SU-DHL-6 (cell line): ENCODE measurements around the gene KRTAP1-4.

Source experiments
- H2AFZ ChIP-seq: fragments of 200-600 bp; sonication (generic); 2 replicates; pipeline ENCODE4 v1.6.1; 2014; ENCODE audit warnings: low read depth, mild to moderate bottlenecking, moderate library complexity, mixed read lengths, antibody characterized with exemption, low read length; ENCODE audit not compliant: severe bottlenecking
- H3F3A ChIP-seq: fragments of 200-600 bp; shearing (Covaris generic); 2 replicates; pipeline ENCODE4 v1.6.0; 2016; ENCODE audit warnings: antibody characterized with exemption, mild to moderate bottlenecking; ENCODE audit not compliant: insufficient read depth
- H3K27ac ChIP-seq: fragments of 200-600 bp; sonication (generic); 2 replicates; pipeline ENCODE4 v1.5.1; 2016; ENCODE audit warnings: low read depth, mild to moderate bottlenecking, low read length, moderate library complexity, mixed read lengths
- H3K27me3 ChIP-seq: fragments of 200-600 bp; sonication (generic), shearing (Covaris generic); 2 replicates; pipeline ENCODE4 v1.6.0; 2014; ENCODE audit warnings: mild to moderate bottlenecking, low read length
- H3K36me3 ChIP-seq: fragments of 200-600 bp; sonication (generic); 2 replicates; pipeline ENCODE4 v1.6.1; 2014; ENCODE audit warnings: mild to moderate bottlenecking, low read length, mixed read lengths
- H3K4me2 ChIP-seq: fragments of 300-600, 200-600 bp; shearing (Covaris generic), sonication (generic); 2 replicates; pipeline ENCODE4 v1.6.0; 2014; ENCODE audit warnings: low read length, low read depth, mild to moderate bottlenecking; ENCODE audit not compliant: poor library complexity, severe bottlenecking
- H3K4me3 ChIP-seq: fragments of 200-600 bp; sonication (generic); 2 replicates; pipeline ENCODE4 v1.5.1; 2014; ENCODE audit warnings: antibody characterized with exemption, low read length, mild to moderate bottlenecking, mixed read lengths; ENCODE audit not compliant: insufficient read depth, poor library complexity, severe bottlenecking
- H3K79me2 ChIP-seq: fragments of 200-600 bp; sonication (generic); 2 replicates; pipeline ENCODE4 v1.6.1; 2014; ENCODE audit warnings: mild to moderate bottlenecking, low read length, moderate library complexity; ENCODE audit not compliant: insufficient read depth
- H3K9ac ChIP-seq: fragments of 200-600 bp; sonication (generic); 2 replicates; pipeline ENCODE4 v1.7.0; 2014; ENCODE audit warnings: mild to moderate bottlenecking, low read length
- H3K9me2 ChIP-seq: fragments of 200-600 bp; sonication (generic); replicated peaks from 2 replicates; pipeline ENCODE4 v1.6.1; 2014; ENCODE audit warnings: low read length; ENCODE audit not compliant: insufficient read depth
- H3K9me3 ChIP-seq: fragments of 200-600 bp; sonication (generic); 2 replicates; pipeline ENCODE4 v1.6.1; 2014; ENCODE audit warnings: low read length, mixed read lengths; ENCODE audit not compliant: insufficient read depth
- H4K20me1 ChIP-seq: fragments of 200-600 bp; sonication (generic); 2 replicates; pipeline ENCODE4 v1.6.1; 2014; ENCODE audit warnings: low read depth, mild to moderate bottlenecking, antibody characterized with exemption, low read length, moderate library complexity, mixed read lengths
- CTCF ChIP-seq: fragments of 200-600 bp; sonication (generic); IDR thresholded peaks from one replicate; pipeline ENCODE4 v1.5.1; 2017; ENCODE audit warnings: antibody characterized with exemption, mild to moderate bottlenecking, low read length, moderate library complexity; ENCODE audit not compliant: insufficient read depth, poor library complexity, severe bottlenecking
- EZH2phosphoT487 ChIP-seq: fragments of 200-600 bp; sonication (generic), shearing (Covaris generic); conservative IDR thresholded peaks from 2 replicates; pipeline ENCODE4 v1.6.1; 2018; ENCODE audit warnings: mild to moderate bottlenecking, antibody characterized with exemption, low read length, moderate library complexity, mixed read lengths

KRTAP1-4 gene

GRCh38 chr17:40980596-40980995 lies 49.4 kb downstream of the KRTAP1-4 start:
- no peak overlapping the region for H3K9ac ChIP-seq
- no peak overlapping the region for H3K4me3 ChIP-seq
- H3K36me3 ChIP-seq, result no peaks in the 10 kb centered on the region
- H3K9me2 ChIP-seq, result no peaks in the 10 kb centered on the region
- H3K79me2 ChIP-seq, result no peaks in the 10 kb centered on the region
- H3K27ac ChIP-seq, result no peak overlapping the region
- H3K9me3 ChIP-seq, result no peaks in the 10 kb centered on the region
- H3K27me3 ChIP-seq, result no peaks in the 10 kb centered on the region
- TF ChIP-seq EZH2phosphoT487 (no peak), CTCF (no peak)
- no peaks in the 10 kb centered on the region for H3F3A ChIP-seq
- H4K20me1 ChIP-seq, result no peaks in the 10 kb centered on the region
- no peak overlapping the region for H3K4me2 ChIP-seq
- no peak overlapping the region for H2AFZ ChIP-seq

- Histone ChIP-seq H3F3A (no peaks in the 10 kb centered on the region), H3K9me2 (no peaks in the 10 kb centered on the region), H3K27me3 (no peaks in the 10 kb centered on the region), H2AFZ (no peak overlapping the region), H3K4me3 (no peak overlapping the region), H3K4me2 (no peak overlapping the region), H4K20me1 (no peaks in the 10 kb centered on the region), H3K36me3 (no peaks in the 10 kb centered on the region), H3K9ac (no peak overlapping the region), H3K27ac (no peak overlapping the region), H3K79me2 (no peaks in the 10 kb centered on the region), H3K9me3 (no peaks in the 10 kb centered on the region)
- TF ChIP-seq EZH2phosphoT487, result no peak
- TF ChIP-seq CTCF, result no peak
Observed at GRCh38 chr17:40980117-40980516, 49.9 kb downstream of the KRTAP1-4 start.
